GM20431 (cell line): ENCODE data around the gene RET.

Experiments used
- in situ Hi-C: fragments of 300-500 bp; cut with MseI, MboI; formaldehyde crosslinking; loops from one replicate; pipeline ENCODE4 v1.15.0; 2020; ENCODE audit warnings: low sequenced_read_pairs; ENCODE audit not compliant: unreplicated experiment

RET gene

DNA sequence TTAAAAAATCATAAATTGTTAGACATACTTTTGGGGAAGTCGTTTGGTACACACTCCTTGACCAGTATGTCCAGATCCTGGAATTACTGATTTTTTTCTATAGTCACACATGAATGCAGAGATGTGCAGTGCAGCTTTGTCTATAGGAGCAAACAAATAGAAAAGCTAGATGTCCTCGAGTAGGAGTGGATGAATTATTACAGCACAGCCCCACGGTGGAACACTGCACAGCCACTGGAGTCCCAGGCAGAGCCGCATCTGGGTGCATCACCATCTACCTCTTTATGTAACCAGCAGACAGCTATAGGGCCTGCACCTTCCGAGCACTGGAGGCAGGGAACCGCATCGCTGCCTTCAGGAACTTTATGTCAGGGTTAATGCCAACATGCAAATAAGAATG lies 17.0 kb upstream of the RET start:
- in situ Hi-C loops = no loop called here

DNA sequence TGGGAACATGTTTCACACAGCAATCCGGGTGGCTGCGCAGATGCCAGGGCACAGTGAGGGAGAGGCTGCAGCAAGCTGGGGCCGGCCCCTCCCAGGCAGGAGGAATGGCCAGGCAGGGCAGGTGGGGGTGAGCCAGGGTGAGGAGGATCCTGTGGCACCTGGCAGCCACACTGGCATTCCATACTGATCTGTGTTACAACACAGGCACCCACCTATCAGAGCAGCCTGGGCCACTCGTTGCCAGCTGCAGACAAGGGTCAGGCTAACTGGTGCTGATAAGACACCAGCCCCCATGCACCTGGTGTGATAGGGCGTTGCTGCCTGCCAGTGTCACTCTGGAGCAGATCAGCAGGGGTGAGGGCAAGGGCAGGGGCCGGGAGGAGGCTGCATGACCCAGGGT lies 16.6 kb upstream of the RET start:
- in situ Hi-C loops = no loop called here

DNA sequence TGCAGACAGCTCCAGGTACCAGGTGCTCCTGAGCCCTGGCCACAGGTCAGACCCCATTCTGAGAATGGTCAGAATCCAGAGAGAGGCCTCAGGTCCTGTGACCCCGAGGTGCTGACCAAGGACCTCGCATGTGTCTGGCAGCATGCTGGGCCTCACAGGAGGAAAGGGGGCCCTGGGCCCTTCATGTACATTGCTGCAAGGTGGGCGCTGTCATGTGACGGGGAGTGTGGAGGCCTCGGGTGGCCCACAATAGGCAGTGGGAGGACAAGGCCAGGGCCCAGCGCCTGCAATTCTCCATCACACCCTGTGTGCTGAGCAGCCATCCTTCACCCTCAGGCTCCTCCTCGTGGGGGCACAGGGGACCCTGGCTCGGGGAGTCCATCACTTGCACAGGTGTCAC lies 15.5 kb upstream of the RET start:
- in situ Hi-C loops = no loop called here

DNA sequence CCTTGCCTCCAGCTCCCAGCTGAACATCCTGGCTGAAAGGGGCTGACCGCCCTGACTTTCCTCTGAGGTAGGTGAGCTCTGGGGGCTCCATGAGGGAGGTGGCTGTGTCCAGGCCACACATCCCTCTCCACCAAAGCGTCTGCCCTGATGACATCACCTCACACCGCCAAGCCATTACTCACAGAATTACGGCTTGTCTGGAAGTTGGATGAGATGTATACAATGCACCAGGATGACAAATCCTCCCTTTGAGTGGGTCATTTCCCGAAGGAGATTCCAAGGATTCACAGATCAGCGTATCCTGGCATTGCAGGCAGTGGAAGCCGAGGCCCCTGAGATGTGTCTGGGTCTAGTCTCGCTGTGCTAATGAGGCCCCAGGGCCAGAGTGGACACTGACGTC lies 15.1 kb upstream of the RET start:
- in situ Hi-C loops = no loop called here

DNA sequence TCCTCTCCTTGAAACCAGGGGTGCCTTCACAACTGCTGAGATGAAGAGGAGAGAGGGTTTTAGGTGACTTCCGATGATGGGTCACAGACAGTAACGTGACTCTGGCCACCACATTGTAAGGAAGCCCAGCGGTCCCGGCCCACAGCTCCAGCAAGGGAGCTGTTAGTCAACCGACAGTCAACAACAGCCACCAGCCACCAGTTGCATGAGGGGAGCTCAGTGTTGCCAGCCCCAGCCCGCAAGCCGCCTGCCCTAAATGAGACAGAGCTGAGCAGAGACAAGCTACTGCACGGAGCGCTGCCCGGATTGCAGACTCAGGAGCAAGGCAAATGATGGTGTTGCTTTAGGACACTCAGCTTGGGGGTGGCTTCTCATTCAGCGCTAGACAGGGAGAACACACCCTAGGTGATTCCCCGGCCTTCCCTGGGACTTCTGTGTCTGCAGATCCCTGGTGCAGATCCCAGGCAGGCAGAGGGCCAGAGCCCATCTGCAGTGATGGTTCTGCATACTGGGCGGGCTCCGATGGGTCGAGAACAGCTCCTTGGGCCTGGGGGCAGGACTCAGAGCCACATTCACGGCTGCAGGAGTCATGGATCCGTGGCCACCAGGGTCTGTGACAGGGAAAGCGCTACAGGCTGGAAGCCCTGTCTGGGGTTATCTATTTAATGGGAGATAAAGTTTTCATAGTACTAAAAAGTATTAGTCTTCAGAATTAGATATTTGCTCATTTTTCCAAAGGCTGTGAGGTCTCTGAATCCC lies 14.3 kb upstream of the RET start:
- in situ Hi-C loops = no loop called here

DNA sequence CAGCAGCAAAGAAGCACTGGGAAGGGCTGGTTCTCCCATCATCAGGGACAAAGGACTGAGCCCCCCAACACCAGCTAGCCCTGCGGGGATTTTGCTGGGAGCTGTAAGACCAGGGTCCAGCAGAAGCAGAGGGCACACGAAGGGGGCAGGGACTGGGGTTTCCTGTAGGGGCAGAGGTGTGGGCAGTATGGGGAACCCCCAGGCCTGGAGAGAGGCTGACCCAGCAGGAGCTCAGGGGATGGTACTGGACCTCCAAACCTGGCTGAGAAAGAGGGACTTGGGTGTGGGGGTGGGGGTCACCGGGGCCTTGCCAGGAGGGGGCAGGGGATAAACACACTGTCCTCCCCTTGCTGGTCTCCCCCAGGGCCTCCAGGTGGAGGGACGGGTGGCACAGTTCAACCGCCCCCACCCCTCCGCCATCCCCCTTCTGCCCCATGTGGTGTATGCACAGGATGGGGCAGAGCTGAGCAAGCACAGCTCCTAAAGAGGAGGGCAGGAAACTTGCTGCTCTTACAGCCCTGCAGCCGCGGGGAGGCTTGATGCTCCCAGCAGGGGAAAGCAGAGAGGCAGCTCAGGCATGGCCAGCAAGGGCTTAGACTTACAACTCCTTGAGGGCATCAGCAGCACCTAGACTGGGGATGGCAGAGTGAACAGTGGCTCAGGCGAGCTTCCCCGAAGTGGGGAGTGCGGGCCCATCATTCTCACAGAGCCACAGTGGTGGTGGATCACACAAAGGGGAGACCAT lies 12.4 kb upstream of the RET start:
- in situ Hi-C loops = no loop called here

DNA sequence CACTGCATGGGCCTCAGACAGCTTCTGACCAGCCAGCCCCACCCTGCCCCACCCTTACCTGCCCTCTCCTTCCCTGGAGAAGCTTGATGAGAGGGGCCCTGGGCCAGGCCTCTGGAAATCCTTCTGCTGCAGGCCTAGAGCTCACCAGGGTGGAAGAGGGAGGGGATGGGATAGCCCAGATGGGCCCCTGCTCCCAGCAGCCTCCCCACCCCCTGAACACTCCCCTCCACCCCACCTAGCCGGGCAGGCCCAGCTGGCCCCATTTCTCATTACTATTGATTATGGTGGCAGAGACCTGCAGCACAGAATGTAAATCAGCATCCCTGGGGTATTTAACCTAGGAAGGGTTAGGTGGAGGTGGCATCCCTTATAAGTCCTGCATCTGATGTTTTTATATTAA lies 11.6 kb upstream of the RET start:
- in situ Hi-C loops = no loop called here

DNA sequence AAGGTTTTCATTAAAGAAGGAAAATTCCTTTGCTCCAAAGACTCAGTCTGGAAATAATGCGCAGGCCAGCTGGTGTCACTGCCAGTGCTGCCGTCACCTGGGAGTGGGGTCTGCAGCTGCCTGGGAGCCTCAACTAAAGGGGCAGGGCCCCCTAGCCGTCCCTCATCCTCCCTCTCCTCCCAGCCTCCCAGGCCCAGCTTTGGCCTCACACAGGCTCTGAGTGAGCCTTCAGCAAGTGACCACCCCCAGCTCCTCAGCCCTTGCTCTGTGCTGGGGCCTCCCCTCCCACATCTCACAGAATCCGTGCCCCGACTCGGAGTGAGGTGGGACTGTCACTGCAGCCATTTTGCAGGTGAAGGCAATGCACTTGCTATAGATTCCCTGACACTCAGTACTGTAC lies 11.1 kb upstream of the RET start:
- in situ Hi-C loops = no loop called here

DNA sequence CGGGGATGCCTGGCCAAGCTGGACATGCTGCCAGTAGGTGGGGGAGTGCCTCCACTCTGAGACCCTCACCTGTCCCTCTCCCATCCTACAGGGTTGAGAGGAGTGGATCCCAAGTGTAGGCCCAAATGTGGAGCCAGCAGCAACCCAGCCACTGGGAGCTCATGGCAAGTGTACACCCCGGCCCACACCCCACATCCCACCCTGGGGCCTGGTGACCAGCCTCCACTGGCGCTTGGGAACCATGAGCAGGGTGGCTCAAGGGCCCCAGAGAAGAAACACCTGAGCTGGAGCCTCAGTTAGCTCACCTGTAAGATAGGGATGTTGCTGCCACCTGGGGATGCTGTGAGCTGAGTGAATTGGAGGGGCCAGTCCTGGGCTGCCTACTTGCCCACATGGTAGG lies 10.4 kb upstream of the RET start:
- in situ Hi-C loops = no loop called here

DNA sequence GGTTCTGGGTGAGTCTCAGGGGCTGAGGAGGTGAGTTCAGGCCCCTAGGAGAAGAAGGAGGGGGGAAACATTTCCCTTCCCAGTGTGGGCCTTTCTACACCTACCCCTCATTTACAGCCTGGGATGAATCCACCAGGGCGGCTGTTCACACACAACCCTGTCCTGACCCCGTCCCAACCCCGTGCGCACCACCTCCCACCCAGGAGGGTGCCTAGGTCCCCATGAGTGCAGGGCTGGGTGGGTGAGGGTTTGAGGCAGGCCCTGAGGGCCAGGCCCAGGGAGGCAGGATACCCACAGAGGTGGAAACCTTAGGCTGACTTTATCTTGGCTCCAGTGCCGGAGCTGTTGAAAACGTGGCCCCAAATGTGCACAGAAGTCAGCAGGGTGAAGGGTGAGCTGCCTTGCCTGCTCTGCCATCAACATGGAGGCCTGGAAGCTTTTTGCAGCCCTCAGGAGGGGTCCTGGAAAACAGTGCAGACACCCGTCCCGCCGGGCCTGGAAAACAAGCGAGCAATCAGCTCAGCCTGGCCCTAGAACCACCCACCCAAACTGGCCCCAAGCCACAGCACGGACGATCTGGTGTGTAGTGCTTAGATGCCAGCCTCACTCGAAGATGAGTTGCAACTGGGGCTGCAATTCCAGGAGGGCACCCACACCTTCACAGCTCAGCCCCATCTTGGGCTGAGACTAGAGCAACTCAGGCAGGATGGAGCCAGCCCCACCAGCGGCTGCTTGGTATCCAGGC lies 9.3 kb upstream of the RET start:
- in situ Hi-C loops = no loop called here

DNA sequence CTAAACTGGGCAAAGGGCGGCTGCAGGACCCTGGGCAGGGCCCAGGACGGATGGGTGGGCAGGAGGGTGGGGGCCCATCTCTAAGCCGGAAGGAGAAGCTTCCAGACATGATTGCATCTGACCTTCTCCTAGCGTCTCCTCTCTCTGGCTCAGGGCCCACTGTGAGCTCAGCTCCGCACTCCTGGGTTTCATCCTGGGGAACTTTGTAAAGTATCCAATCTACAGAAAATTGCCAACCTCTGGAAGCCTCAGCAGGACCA lies 8.8 kb upstream of the RET start:
- in situ Hi-C loops = no loop called here

DNA sequence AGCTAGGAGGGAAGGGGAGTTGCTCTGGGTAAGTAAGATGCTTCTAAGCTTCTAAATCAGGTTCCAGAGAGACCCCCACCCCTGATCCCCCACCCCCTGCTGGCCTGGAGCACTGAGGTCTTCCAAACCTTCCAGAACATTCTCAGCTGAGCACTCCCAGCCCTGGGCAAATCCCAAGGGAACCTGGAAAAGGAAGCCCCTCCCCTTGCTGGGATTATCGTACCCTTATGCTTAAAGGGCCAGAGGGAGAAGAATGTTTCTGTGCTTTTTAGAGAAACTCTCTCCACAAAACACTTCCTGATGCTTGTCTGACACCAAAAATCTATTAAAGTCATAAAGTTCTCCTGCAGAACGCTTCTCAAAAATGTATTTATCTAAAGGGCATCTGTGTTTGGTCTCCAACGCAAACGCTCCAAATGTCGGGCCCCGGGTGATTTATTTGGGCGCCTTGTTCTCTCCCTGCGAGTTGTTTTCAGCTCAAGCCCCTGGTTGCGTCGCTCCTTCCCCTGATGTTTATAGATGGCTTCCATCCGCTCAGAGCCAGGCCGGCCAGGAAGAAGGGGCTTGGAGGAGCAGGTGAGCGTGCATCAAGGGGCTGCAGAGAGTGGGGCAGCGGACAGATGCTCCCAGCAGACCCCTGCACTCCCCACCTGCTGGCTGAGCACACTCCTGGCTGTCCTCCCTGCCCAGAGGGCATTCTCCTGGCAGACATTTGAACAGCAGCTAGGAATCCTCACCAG lies 8.2 kb upstream of the RET start:
- in situ Hi-C loops = no loop called here

DNA sequence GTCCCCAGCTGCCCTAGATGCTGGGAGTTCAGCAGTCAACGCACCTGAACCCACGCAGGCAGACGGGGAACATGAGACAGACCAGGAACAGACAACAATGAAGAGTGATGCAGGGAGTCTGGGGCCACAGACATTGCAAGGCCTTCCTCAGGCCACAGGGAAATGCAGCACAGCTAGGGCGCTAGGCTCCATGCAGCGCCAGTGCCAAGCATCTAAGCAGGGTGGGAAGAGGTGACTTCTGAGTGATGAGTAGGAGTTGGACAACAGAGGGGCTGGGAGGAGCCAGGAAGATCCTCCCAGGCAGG lies 7.7 kb upstream of the RET start:
- in situ Hi-C loops = no loop called here

DNA sequence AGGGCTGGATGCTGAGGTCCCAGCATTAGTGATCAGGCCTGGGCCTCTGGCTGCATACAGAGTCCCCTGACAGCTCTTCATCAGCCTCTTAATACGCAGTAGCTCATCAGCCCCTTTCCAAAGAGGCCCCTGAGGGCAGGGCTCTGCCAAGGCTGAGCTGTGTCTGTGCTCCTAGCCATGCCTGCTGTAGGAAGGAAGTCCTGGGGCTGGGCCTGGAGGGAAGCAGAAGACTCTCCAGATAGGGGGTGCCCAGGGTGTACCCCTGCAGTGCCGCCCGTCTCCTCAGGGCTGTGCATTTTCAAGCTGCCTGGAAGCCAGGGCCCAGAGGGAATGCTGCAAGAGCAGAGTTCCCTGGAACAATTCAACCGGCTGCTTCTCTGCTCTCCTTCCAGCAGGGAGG lies 7.3 kb upstream of the RET start:
- in situ Hi-C loops = no loop called here

DNA sequence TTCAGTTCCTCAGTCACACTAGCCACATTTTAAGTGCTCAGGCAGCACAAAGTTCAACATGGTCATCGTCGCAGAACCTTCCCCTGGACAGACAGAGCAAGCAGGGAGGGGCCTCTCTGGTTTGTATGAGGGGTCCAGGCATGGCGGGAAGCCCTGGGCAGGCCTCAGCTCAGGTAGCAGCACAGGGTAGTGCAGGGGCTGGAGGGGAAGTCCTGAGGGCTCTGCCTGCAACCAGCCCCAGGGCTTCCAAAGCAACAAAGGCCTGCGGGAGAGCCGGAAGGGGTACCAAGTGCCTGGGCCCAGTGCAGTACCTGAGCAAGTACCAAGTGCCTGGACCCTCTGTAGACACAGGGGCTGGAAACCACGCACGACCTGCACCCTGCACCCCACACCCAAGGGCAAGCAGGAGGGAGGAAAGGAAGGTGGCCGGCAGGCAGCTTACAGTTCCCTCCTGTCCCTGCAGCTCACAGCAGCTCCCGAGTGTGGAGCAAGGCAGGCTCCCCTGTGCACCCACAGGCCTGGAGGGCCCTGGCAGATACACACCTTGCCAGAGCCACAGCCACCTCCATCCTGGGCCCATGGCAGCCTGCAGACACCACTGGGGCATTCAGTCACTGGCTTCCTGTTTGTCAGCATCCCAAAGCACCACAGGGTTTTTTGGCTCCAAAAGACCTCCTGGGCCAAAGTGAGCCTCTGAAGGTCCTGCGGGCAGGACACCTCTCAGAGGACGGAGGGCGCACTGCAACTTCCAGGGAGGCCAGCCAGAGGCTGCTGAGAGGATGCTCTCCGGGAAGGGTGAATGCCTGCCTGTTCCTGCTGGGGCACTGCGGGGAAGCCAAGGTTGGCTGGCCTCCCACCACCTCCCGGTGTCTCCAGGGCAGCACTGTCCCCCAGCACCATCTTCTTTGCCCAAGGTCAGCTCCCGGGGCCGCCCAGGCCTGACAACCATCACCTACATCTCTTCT lies 6.5 kb upstream of the RET start:
- in situ Hi-C loops = no loop called here

DNA sequence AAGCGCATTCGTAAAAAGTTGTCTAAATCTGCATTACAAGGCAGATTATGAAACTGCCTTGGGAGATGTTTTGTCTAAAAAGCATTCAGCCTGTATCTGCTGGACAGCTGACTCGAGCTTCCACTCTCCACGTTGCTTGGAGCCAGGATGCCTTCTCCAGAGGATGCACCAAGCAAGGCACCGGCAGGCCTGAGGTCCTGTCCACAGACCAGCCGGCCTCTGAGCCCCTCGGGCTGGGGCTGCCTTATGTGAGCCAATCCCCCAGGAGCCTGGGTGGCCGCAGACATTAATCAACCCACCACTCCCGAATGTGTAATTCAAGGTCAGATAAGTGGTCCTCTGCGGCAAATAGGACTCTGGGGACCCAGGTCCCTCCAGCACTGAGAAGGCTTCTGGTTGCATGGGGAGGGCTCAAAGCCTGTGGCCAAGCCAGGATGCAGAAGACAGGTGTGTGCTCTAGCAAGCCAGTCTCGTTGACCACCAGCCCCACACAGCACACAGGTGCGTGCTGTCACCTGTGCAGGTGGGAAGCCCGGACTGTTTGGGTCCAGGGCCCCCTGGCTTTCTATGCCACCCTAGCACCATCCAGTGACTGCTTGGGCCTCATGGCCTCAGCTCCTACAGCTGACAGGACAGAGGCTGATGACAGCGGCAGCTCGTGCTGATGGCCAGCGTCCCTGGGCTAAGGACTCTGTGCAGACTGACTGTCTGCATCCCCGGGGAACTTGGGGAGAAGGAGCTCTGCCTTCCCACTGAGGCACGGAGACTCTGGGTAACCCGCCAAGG lies 4.8 kb upstream of the RET start:
- in situ Hi-C loops = no loop called here

DNA sequence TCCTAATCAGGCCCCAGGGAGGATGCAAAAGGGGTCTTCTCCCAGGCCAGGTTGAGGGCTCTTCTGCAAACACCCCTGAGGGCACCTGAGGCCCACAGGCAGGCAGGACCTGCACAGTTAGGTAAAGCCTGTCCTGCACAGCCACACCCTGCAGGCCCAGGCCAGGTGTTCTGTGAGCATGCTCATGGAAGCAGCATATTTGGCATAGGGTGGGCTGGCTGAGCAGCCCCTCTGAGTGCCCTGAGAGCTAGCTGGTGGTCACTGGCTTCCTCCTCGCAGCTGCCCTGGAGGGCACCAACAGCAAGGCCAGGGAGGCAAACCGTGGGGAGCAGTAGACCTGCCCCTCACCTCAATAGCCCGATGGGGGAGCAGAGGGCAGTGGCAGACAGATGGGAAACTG lies 3.7 kb upstream of the RET start:
- in situ Hi-C loops = no loop called here

DNA sequence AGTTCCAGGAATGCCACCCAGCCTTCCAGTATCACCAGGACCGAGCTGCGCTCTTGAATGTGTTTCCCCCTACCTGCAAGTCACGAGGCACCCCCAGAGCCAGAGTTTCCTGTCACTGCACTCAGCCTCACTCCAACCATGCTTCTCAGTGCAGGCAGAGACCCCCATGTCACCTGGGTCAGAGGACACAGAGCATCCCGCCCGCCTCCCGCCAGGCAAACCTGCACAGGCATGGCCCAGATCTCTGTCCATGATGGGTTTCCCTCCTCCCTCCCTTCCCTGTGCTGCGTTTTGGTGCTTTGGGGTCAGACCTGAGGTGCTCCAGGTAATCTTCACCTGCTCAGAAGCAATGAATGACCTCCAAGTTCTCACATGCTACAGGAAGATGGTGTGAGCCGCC lies 3.1 kb upstream of the RET start:
- in situ Hi-C loops = no loop called here

DNA sequence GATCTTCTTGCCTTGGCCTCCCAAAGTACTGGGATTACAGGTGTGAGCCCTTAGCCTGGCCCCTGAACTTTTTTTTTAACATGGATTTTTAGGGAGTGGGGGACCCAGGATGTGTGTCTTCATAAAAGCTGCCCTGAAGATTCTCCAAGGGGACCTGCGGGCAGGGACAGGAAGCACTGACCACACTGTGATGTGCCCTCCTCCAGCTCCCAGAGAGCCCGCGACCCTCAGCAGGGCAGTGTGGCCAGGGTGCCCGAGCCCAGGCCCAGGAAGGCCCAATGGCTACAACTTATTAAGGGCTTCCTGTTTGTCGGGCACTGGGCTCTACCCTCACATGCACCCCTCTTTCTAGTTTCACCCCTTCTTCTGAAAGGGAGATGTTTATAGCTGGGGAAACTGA lies 2.5 kb upstream of the RET start:
- in situ Hi-C loops = no loop called here
